Measurements from ENCODE around the gene PRDX1.
"Not testable (repeated sequence)": the region's sequence is repeated elsewhere in the genome, so short reads cannot be mapped to it uniquely, and the experiment has no call there.

PRDX1 gene

DNA sequence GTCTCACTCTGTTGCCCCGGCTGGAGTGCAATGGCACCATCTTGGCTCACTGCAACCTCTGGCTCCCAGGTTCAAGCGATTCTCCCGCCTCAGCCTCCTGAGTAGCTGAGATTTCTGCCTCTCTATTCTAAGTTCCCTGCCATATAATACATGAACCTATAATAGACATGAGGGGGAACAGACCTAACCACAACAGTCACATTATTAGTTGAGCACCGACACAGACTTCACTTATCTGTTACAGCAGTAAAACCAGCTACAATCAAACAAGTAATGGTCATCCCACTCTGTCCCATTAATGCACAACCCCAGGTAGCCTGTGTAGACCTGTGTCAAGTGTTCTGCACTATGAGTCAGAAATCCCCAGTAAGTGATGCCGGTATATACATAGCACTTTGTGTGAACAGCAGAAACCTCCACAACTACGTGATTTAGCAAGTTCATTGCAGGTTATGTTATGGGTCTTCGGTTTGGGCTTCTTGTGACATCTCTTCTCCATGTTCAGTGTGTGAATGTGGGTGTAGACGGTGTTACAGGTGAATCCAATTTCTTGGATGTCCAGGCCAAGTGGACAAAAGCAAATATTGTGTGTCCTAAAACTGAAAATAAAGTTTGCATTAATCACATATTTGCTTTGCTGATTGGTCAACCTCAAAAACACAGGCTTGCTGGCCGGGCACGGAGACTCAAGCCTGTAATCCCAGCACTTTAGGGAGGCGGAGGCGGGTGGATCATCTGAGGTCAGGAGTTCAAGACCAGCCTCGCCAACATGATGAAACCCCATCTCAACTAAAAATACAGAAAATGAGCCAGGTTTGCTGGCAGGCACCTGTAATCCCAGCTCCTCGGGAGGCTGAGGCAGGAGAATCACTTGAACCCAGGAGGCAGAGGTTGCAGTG is 18.0 kb downstream of the PRDX1 start:
- DNase-seq = no peak

DNA sequence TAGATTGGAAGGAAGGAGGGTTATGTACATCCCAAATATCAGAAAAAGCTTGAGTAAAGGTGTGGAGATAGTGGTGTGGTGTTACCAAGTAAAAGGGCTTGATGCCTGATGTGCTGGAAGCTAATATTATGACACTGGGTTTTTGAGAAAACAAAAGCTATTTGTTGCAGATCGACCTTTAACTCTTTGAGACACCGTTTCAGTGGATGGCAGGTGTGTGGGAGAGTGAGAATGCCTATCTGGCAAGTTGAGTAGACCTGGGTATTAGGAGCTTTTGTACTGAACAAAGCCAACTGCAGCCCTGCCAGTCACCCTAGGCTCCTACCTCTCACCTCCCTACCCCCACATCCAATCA is 20.2 kb downstream of the PRDX1 start:
- no peak for DNase-seq

DNA sequence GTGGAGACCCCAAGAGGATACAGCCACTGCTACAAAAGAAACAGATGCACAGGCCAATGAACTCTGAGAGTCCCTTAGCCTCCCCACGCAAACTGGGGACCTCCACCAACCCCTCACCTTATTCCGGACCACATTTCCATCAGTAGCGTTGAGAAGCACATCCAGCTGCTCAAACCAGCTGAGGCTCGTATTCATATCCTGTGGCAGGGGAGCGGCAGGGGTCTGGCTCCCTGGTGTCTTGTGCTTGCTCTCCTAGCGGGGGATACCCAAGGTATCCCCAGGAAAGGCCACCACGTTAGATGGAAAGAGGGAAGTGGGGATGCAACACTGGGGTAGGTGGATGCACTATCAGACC is 22.3 kb downstream of the PRDX1 start:
- no peak for DNase-seq

DNA sequence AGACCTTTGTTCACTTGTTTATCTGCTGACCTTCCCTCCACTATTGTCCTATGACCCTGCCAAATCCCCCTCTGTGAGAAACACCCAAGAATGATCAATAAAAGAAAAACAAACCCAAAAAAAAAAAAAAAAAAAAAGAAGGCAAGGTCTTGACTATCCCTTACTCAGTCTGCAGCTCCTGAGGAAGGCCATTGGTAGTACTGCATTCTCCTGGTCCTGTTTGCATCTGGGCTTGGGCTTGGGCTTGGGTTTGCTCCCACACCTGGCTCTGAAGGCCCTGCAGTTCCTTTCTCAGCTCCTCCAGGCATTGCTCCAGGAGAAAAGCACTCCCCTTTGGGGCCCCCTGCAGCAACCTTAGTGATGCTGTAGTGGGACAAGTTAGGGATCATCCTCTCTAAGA is 23.4 kb downstream of the PRDX1 start:
- no peak for DNase-seq

DNA sequence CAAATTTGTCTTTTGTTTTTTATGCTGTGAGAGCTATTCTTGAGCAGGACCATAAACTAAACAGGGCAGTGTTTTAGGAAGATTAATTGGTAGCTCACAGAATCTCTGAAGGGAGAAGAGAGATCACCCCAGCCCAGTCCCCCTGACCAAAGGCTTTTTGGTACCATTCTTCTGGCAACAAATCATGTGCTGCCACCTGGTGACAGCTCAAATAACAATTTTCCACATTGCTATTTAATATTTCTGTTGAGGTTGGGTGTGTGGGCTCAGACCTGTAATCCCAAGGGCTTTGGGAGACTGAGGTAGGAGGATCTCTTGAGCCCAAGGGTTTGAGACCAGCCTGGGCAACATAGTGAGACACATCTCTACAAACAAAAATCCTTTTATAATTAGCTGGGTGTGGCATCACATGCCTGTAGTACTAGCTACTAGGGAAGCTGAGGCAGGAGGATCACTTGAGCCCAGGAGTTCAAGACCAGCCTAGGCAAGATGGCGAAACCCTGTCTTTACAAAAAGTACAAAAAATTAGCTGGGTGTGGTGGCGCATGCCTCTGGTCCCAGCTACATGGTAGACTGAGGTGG is 28.5 kb downstream of the PRDX1 start:
- DNase-seq = peak; percentile 44 to 62

DNA sequence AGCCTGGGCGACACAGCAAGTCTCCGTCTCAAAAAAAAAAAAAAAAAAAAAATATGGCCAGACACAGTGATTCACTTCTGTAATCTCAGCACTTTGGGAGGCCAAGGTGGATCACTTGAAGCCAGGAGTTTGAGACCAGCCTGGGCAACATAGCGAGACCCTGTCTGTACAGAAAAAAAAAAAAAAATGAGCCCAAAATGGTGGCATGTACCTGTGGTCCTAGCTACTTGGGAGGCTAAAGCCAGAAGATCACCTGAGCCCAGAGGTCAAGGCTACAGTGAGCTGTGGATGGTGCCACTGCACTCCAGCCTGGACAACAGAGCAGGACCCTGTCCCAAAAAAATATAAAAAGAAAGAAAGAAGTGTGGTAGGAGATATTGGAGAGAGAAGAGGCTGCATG is 29.0 kb downstream of the PRDX1 start:
- DNase-seq = no peak

DNA sequence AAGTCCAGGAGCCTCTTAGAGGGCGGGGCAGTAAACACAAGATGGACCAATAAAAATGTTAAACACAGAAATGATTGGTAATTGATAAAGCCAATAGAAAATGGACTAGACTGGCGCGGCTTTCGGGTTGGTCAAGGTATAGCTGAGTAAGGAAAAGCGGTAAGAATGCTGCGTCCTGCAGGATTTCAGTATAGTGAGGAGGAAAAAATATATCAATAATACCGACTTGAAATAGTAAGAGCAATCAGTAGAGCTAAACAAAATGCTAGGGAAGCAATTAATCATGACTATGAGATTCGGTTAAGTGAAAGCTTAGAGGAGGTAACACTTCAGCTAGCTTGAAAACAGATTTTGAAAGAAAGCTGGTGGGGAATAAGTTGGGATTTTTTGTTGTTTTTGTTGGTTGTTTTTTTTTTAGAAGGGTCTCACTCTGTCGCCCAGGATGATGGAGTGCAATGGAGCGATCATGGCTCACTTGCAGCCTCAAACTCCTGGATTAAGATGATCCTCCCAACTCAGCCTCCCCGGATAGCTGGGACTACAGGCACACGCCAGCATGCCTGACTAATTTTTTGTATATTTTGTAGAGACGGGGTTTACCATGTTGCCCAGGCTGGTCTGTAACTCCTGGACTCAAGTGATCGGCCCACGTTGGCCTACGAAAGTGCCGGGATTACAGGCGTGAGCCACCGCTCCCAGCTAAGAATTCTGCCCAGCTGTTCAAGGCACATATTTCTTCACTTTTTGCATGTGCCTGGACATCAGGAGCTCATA is 30.0 kb downstream of the PRDX1 start:
- DNase-seq = no peak

DNA sequence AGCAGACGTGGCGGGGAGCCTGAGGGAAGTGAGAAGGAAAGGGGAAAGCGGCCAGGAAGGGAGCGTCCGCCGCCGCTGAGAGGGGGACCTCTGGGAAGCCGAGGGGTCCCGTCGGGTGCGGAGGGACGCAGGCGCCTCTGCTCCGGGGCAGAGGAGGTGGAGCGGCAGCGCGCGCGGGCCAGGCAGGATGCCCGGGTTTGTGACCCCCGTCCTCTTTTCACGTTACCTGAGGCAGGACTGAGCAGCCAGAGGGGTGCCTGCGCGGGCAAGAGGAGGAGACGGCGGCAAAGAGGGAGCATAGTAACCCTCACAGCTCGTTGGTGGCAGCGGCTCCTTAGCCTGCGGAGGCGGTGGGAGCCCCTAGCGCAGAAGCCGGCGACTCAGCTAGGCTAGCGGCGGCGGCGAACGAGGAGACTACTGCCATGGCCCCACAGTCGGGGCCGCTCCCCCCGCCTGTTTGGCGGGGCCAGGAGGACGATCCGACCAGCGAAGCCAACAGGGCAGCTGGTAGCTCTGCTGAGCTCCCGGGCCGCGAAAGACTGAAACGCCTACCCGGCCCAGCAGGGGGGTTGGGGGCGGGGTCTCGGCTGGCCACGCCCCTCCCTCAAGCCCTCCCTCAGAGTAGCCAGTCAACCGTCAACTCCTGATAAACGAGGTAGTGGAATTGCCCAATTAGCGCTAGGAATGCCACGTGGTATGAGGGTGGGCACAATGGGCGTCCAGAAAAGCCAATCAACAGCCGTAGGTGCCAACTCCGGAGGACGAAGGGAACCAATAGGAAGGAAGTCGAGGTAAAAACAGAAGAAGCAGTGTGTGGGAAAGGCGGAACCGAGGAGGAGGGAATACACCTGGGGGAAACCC is 30.8 kb downstream of the PRDX1 start, which contains the start of gene TESK2:
Gene TESK2 (minus strand): TSS at position 538 of the 861 bp plus-strand sequence. CDS start 33,378 bp downstream, outside the sequence.
- peak; percentile 94 to 95 for DNase-seq

DNA sequence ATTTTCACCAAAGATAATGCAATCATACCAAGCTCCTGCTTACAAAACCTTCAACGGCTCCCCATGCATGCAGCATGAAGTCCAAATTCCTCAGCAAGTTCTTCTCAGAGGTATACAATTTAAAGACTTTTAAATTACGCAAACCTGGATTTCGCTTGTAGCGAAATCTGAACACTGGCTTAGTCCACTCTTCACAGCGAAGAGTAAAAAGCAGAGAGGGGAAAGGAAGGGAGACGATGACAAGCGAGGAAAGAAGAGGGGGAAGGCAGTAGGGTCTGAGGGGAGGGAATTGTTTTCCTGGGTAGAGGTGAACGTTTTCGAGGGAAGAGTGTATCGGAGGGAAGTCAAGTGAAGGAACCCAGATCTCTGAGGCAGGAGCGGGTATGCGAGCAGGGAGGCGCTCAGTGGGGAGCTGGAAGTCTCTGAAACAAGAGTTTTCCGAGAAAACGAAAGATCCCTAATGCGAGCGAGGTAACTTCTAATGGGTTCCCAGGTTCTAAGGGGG is 31.5 kb downstream of the PRDX1 start:
- DNase-seq = no peak

DNA sequence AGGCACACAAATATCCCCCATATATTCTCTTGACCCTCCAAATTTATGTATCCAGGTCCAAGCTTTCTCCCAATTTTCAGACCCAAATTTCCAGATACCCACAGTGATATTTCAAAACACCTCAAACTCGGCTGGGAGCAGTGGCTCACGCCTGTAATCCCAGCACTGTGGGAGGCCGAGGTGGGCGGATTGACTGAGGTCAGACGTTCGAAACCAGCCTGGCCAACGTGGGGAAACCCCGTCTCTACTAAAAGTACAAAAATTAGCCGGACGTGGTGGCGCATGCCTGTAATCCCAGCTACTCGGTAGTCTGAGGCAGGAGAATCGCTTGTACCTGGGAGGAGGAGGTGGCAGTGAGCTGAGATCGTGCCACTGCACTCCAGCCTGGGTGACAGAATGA is 32.3 kb downstream of the PRDX1 start:
- DNase-seq = peak; percentile 26 to 47

DNA sequence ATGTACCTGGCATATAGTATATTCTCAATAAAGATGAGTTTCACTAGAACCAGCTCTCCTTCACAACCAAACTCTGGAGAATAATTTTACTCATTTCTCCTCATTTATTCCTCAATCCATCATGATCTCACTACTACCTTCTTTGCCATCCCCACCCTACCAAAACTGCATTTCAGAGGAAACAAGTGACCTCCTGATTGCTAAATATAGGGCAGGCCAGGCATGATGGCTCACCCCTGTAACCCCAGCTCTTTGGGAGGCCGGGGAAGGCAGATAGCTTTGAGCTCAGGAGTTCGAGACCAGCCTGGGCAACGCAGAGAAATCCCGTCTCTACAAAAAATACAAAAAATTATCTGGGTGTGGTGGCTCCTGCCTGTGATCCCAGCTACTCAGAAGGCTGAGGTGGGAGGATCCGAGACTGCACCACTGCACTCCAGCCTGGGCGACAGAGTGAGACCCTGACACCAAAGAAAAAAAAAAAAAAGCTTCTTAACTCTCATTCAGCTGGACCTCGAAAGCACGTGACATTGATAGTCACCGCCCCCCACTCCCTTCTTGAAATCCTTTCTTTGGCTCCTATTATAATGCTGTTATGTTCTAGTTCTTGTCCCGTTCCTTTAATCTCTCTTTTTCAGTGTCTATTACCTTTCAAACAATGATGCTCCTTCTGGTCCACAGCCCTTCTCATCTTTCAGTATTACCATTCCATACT is 32.9 kb downstream of the PRDX1 start:
- DNase-seq = no peak

DNA sequence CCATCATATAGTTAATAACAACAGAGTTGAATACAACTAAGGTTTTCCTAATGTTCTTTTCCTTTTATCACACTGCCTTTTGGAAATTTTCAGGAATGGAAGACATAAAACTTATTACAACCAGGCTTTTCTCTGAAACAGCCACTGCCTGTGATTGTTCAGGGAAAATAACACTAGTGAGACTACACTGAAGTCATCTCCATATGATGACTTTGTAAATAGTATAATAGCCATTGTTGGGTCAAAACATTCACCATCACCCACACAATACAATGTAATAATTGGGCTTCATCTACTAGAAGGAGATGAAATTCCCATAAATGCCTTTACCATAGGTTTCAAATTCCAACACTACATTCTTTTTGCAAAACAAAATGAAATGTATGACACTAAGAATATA is 35.7 kb downstream of the PRDX1 start:
- DNase-seq = no peak

DNA sequence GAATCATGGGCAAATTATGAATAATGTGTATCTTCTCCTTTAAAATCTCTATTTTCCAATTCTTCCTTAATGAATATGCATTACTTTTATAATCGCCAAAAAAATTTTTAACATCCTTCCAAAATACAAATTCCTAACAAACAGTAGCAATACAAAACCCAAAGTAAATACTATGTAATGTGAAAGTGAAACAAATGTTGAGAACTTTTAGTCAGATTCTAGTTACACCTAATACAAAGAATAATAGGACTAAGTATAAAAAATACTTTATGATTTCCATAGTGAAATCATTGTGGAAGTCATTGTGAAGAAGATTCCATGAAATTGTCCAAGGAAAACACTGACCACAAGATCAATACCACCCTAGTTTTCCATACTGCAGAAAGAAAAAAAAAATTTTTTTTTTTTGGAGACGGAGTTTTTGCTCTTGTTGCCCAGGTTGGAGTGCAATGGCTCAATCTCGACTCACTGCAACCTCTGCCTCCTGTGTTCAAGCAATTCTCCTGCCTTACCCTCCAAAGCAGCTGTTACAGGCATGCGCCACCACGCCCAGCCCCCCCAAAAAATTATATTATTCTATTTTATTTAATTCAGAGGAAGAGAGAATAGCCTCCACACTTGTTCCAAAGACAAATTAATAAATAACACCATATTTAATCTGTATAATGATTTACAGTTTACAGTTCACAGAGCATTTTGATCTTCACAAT is 42.5 kb downstream of the PRDX1 start:
- DNase-seq = no peak

DNA sequence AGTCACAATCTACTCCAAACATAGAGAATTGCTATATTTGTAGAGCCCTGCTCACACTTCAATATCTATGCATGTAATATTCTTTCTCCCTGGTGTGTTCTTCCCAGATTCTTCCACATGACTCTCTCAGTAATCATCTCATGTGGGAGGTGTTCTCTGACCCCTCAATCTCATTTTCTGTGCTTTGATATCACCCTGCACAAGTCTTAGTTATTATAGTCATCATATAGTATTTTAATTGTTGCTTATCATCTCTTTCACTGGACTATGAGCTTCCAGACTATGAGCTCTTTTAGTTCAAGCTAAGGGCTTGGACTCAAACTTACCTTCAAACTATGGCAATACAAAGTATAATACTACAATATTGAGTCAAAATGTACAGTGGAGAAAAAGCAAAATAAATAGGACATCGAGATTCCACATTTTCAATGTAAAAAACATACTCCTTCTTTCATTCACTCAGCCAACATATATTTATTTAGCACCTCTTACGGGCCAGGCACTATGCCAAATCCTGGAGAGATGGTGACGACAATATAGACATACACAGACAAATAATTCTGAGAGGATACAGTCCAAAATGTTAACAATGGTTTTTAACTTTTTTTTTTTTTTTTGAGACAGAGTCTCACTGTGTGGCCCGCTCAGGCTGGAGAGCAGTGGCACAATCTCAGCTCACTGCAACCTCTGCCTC is 43.4 kb downstream of the PRDX1 start:
- DNase-seq = no peak

DNA sequence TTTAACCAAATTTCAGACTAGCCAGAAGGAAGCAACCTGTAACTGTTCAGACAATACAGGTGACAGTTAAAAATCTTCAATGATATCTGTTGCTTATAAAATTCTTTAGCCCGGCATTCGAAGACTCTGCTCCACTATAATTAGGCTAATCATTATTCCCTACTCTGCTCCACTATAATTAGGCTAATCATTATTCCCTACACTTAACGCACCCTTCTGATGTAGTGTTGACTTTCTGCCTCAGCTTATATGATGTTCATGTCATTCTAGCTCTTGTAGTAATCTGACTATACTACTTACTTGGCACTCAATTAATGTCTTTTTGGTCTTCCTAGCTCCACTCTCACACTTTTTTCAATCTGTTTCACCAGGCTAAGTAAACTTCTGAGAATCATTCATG is 44.0 kb downstream of the PRDX1 start:
- no peak for DNase-seq

DNA sequence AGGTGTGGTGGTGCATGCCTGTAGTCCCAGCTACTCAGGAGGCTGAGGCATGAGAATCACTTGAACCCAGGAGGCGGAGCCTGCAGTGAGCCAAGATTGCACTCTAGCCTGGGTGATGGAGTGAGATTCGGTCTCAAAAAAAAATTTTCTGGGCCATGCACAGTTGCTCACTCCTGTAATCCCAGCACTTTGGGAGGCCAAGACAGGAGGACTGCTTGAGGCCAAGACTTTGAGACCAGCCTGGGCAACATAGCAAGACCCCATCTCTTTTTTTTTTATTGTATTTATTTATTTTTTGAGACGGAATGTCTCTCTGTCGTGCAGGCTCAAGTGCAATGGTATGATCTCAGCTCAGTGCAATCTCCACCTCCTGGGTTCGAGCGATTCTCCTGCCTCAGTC is 47.5 kb downstream of the PRDX1 start:
- DNase-seq = not testable (repeated sequence)

DNA sequence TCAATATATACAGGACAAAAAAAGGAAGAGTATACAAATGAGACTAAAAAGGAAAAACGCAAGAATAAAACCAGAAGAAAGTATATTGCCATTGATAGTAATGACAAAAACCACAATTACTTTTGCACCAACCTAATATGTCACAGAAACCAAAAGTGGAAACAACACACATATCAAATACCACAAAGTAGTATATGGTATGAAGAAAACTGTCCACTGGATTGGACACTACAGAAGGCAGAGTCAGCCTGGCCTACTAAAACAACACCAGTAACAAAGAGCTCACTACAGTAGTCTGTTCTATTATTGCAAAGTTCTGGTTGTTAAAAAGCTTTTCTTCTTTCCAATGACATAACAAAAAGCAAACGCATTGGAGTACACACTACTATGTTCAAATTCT is 48.4 kb downstream of the PRDX1 start:
- no peak for DNase-seq

DNA sequence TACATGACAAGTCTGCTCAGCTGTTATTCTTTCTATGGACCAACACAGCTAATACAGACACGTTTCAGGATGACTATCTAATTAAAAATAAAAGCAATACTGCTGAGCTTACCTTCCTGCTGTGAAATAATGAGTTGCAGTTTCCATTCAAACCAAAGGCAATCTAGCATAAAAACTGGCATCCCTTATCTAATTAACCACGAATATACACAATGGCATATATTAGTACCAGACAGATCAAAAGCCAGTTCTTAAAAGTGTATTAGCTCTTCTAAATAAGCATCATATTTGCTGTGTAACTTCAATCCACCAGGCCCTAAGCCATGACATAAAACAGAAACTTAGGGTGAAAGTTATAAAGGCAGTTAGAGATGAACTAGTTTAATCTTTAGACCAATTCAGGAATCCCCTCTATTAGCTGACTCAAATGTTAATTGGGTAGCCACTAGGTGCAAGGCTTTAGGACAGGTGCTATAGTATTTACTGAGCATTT is 51.3 kb downstream of the PRDX1 start:
- no peak for DNase-seq

DNA sequence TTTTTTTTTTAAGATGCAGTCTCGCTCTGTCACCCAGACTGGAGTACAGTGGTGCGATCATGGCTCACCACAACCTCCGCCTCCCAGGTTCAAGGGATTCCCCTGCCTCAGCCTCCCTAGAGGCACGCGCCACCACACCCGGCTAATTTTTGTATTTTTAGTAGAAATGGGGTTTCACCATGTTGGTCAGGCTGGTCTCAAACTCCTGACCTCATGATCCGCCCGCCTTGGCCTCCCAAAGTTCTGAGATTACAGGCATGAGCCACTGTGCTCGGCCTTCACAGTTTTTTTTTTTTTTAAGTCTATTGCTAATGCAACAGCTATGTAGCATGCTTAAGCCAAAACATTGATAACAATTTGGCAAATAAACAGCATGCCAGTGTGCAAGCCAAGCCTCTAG is 54.3 kb downstream of the PRDX1 start:
- DNase-seq = not testable (repeated sequence)

DNA sequence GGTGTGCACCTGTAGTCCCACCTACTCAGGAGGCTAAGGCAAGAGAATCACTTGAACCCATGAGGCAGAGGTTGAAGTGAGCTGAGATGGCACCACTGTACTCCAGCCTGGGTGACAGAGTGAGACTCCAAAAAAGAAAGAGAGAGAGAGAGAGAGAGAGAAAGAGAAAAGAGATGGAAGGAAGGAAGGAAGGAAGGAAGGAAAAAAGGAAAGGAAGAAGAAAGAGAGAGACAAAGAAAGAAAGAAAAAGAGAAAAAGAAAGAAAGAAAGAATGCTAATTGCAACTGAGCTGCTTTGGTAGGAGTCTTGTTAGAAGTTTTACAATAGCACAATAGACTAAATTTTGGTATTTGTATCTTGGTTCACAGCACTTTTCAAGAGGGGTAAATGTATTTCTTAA is 56.4 kb downstream of the PRDX1 start:
- DNase-seq = no peak

All from activated CD4-positive, alpha-beta T cell treated with anti-CD3 and anti-CD28 coated beads for 4 hours (primary cell).